GM13976 (cell line): ENCODE results near the gene ERGIC1.
"Not testable (repeated sequence)": the region's sequence is repeated elsewhere in the genome, so short reads cannot be mapped to it uniquely, and the experiment has no call there.

ENCODE experiments used
- DNase-seq: peaks from one replicate; pipeline ENCODE4 v3.0.0; 2012; ENCODE audit warnings: low spot score
- in situ Hi-C: fragments of 300-500 bp; cut with MboI; formaldehyde crosslinking; loops from one replicate; pipeline ENCODE4 v1.12.0; 2022; ENCODE audit warnings: low sequenced_read_pairs, mixed read lengths, inconsistent platforms; ENCODE audit not compliant: unreplicated experiment
- TF ChIP-seq, protein P1 (sequence below): IDR thresholded peaks from 2 replicates; pipeline ENCODE4 v1.5.1; 2012; ENCODE audit warnings: borderline replicate concordance, mild to moderate bottlenecking; ENCODE audit not compliant: insufficient read depth; ENCODE audit errors: extremely low read depth, missing control alignments, control extremely low read depth

Gene ERGIC1, protein sequence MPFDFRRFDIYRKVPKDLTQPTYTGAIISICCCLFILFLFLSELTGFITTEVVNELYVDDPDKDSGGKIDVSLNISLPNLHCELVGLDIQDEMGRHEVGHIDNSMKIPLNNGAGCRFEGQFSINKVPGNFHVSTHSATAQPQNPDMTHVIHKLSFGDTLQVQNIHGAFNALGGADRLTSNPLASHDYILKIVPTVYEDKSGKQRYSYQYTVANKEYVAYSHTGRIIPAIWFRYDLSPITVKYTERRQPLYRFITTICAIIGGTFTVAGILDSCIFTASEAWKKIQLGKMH

DNA sequence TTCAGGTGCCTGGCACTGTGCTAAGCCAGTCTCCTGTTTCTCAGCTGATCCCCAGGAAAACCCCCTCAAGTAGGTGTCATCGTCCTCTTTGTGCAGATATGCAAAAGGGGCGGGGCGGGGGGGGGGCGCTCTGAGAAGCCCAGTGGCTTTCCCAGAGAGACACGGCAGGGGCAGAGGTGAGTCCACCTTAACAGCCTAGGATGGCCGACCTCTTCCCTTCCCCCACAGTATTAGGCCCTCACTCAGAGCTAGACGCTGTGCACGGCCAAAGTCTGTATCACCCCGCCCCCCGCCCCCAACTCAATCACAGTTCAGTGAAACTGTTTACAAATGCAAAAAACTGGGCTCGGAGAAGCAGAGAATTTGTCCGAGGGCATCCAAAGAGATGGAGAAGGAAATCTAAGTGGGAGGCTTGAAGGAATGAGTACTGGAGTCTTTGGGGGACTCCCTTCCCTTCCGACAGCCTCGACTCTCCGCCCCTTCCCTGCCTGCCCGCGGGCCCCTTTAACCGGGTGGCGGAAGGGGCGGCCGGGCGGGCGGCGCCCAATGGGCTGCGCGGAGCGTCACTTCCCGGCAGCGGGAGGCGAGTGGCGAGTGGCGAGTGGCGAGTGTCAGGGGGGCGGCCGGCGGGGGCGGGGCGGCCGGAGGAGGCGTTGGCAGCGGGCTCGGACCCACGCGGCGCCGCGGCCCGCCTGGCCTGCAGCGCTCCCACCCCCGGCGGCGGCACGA lies at the start of gene ERGIC1:
Gene ERGIC1, plus strand, starts transcription at position 566 of the 729 bp plus-strand sequence. Its CDS starts 163 bp downstream, at position 729.
- TF ChIP-seq, protein P1, sequence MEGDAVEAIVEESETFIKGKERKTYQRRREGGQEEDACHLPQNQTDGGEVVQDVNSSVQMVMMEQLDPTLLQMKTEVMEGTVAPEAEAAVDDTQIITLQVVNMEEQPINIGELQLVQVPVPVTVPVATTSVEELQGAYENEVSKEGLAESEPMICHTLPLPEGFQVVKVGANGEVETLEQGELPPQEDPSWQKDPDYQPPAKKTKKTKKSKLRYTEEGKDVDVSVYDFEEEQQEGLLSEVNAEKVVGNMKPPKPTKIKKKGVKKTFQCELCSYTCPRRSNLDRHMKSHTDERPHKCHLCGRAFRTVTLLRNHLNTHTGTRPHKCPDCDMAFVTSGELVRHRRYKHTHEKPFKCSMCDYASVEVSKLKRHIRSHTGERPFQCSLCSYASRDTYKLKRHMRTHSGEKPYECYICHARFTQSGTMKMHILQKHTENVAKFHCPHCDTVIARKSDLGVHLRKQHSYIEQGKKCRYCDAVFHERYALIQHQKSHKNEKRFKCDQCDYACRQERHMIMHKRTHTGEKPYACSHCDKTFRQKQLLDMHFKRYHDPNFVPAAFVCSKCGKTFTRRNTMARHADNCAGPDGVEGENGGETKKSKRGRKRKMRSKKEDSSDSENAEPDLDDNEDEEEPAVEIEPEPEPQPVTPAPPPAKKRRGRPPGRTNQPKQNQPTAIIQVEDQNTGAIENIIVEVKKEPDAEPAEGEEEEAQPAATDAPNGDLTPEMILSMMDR = no peak
- in situ Hi-C loops = no loop called here
- DNase-seq = peak; percentile 93

DNA sequence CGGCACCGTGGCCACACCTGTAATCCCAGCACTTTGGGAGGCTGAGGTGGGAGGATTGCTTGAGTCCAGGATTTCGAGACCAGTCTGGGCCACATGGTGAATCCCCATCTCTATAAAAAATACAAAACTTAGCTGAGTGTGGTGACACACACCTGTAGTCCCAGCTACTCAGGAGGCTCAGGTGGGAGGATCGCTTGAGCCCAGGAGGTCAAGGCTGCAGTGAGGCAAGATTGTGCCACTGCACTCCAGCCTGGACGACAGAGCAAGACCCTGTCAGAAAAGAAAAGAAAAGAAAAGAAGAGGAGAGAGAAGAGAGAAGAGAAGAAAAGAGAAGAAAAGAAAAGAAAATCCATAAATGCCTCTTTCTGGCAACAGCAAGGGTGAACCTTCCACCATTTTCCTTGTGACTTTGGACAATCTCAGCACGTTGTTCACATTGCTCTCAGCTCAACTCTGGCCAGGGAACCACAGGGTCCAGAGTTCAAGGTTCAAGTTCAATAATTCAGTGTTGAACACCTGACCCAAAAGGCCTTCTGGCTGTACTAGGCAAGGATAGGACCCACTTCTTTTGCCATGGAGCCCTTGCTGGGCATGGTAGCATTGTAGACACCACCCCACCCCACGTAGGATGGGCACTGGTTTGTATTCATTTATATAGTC lies 48.5 kb upstream of the ERGIC1 start:
- in situ Hi-C loops = no loop called here
- TF ChIP-seq, protein P1 = no peak
- DNase-seq = no peak

DNA sequence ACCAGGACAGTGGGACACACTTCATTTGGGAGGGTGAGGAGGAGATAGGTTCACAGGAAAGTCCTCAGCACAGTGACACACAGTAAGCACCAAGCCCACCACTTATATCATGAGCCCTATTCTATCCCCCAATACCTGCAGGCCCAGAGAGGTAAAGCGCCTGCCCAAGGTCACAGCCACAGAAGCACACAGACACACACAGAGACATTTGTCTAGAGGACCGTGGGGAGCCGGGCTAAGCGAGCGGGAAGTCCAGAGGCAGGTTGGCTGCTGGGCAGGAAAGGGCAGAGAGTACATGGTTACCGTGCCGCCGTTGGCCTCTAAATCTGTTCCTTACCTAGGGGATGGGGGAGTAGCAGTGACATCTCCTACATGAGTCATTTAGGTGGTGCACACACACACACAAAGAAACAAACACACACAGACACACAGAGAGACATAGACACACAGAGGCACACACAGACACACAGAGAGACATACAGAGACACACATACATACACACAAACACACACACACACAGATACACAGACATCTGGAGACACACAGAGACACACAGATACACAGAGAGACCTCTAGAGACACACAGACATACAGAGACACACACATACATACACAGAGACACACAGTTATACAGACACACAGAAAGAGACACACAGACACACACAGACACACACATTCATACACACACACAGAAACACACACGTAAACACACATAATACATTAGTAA lies 47.2 kb upstream of the ERGIC1 start:
- DNase-seq = no peak
- in situ Hi-C loops = no loop called here
- TF ChIP-seq, protein P1 = no peak

DNA sequence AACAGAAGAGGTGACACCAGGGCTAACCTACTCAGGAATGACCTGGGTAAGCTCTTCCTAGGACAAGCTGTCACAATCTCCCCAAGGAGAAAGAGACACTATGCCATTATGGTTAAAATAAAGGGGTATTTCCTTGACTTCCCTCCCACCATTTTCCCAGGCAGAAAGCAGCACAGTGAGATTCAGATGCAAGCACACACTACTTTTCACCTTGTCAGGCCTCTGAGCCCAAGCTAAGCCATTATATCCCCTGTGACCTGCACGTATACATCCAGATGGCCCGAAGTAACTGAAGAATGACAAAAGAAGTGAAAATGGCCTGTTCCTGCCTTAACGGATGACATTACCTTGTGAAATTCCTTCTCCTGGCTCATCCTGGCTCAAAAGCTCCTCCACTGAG lies 46.5 kb upstream of the ERGIC1 start:
- in situ Hi-C loops, DNase-seq: not testable (repeated sequence)

DNA sequence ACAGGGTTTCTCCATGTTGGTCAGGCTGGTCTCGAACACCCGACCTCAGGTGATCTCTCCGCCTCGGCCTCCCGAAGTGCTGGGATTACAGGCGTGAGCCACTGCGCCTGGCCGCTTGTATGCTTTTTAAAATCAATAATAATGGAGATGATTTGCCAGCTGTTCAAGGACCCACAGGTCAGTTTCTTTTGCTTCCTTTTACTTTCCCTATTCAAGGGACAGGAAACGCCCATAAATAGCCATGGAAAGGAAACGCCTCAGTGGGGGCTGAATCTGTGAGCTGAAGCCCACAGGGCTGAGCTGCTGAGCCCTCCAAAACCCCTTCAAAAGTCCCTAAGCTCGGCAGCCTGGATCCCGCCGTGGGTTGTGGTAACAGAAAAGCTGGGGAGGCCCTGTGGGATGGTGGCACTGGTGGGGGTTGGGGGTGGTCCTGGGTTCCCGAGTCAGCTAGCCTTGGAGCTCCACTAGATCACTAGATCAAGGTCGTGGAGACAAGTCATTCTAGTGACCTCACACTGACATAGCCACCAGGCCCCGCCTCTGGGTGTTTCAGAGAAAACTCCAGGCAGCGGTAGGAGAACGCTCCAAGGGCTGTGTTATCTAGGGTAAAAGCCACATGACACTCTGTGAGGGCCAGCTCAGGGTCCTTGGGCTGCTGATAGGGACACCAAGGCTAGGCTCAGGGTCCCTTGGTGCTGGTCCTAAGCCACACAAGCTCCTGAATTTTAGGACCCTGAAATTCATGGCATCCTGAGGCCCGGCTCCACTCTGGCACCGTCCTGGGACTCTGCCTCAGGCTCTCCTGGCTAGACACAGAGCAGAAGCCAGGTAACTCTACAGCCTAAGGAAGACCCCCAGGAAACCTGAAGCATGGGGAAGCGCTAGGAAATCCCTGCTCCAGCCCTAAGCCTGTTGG lies 45.0 kb upstream of the ERGIC1 start:
- in situ Hi-C loops = no loop called here
- TF ChIP-seq, protein P1 = no peak
- DNase-seq = peak; percentile 50

DNA sequence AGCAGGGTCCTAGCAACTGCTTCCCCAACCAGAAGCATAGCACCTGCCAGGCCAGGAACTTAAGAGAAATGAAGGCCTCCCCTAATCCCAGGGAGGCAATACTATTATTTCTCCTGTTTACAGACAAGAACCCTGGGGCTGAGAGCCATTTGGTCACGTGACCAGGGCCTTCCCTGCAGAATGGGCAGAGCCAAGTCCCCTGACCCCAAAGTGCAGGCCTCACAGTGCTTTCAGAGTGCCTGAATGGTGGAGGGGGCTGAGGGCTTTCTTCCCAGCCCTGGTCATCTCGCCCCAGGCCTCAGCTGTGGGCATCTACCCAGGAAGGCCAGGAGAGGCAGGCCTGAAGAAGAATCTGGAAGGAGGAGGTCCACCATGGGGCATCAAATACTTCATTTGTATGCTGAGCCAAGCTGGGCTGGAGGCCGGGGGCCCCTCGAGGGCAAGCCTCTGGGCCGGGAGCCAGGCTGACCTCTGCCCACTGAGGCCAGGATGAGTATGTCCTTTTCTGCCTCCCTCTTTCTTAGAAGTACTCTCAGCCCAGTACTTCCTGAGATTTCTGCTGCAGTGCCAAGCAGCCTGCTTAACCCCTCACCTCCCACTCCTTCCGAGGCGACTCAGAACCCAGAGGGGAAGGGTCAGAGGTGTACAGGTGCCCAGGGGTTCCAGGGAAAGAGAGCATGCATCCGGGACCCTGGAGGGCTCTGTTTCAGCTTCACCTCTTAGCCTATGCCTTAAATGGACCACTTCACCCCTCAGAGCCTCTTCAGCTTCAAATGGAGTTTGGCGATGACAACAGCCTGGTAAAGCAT lies 44.2 kb upstream of the ERGIC1 start:
- in situ Hi-C loops = no loop called here
- no peak for DNase-seq
- TF ChIP-seq, protein P1 = no peak
